Measurements from ENCODE around the gene TXNDC9.
A peak's percentile ranks its signal among the peaks of the same experiment; 100 is the strongest.

The TXNDC9 gene

DNA sequence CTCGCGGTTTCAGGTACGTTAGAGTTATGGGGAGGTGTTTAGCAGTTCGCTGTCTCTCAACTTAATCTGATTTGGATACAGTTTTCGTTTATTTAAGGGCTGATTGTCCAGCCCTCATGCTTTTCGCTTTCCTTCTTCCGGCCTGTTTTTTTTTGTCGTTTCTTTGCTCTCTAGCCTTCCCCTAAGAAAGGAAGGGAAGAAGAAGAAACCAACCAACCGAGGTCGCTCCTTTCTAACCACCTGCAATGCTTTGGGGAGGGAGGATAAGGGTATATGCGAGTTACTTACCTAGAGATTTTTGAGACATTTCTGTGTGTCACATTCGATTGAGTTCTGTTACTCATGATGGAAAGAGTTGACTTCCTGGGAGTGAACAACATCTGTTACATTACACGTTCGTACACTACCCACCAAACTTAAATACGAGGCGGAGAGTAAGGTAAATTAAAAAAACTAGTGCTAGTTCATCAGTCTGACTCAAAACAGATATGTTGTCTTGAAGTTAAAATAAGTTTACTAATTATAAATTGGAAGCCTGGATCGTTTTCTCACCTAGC is 2.0 kb upstream of the TXNDC9 start:
- Histone ChIP-seq H3K36me3 (ENCODE audit: low read length) (no peaks in the 10 kb centered on the region; the same call in 1 of the 2 replicates), H3K27ac (ENCODE audit: low read depth, low read length) (peak overlapping the region; percentile 96), H3K9me3 (ENCODE audit: insufficient read depth, low read length) (no peaks in the 10 kb centered on the region)

DNA sequence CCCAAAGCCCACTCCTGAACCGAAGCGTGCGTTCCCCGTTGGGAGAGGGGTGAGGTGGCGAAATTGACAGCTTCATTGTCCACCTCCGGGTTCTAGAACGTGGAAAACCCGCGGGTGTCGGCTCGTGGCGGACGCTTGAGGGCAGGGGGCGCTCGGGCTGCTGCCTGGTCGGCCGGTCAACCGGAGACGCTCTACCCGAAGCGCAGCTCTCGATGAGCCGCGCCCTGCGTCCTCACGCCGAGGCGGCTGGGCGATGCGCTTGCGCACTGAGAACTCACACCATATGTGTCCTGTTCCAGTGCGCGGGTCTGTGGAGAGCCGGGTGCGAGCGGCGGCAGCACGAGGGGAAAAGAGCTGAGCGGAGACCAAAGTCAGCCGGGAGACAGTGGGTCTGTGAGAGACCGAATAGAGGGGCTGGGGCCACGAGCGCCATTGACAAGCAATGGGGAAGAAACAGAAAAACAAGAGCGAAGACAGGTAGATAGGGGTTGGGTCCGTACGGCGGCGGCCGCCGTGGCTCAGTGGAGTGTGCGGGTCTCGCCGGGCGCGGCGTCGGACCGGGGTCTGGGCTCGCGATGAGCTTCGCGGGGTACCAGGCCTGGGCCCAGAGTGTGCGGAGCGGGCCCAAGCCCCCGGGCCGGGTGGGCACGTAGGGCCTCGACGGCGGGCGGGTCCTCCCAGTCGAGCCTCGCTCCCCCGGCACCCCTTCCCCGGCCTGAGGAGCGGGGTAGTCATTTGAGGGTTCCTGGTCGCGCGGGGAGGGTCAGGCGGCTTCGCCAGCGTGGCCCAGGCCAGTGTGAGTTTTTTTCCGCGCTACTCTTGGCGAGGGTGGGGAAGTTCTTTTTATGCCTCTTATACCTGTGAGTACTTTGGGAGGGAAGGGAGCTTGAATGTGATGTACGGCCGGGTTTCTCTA is 1.2 kb upstream of the TXNDC9 start, which contains the start of gene EIF5B:
EIF5B (plus strand) TSS at position 277 of the 916 bp plus-strand sequence; CDS start at position 443, 166 bp downstream.
- Histone ChIP-seq H3K36me3 (ENCODE audit: low read length) (peaks cover 4% of the 10 kb centered on the region; the same call in 1 of the 2 replicates), H3K27ac (ENCODE audit: low read depth, low read length) (peak within 1 kb of the TSS; percentile 96), H3K9me2 (replicated peaks; ENCODE audit: insufficient read depth, low read length) (no peaks in the 10 kb centered on the region), H3K9me3 (ENCODE audit: insufficient read depth, low read length) (no peaks in the 10 kb centered on the region), H3F3A (ENCODE audit: insufficient read depth) (peaks cover 16% of the 10 kb centered on the region), H4K20me1 (ENCODE audit: low read depth, low read length) (peaks cover 40% of the 10 kb centered on the region), H3K9ac (ENCODE audit: low read length) (peak within 1 kb of the TSS; percentile 92), H2AFZ (ENCODE audit: low read depth, low read length, severe bottlenecking) (peak within 1 kb of the TSS; percentile 92), H3K79me2 (ENCODE audit: insufficient read depth, low read length) (peaks cover 88% of the 10 kb centered on the region), H3K4me2 (ENCODE audit: low read depth, low read length, poor library complexity, severe bottlenecking) (peak within 1 kb of the TSS; percentile 97), H3K27me3 (ENCODE audit: low read length) (no peaks in the 10 kb centered on the region), H3K4me3 (ENCODE audit: insufficient read depth, low read length, poor library complexity, severe bottlenecking) (peak within 1 kb of the TSS; percentile 93)
- TF ChIP-seq, protein P1, sequence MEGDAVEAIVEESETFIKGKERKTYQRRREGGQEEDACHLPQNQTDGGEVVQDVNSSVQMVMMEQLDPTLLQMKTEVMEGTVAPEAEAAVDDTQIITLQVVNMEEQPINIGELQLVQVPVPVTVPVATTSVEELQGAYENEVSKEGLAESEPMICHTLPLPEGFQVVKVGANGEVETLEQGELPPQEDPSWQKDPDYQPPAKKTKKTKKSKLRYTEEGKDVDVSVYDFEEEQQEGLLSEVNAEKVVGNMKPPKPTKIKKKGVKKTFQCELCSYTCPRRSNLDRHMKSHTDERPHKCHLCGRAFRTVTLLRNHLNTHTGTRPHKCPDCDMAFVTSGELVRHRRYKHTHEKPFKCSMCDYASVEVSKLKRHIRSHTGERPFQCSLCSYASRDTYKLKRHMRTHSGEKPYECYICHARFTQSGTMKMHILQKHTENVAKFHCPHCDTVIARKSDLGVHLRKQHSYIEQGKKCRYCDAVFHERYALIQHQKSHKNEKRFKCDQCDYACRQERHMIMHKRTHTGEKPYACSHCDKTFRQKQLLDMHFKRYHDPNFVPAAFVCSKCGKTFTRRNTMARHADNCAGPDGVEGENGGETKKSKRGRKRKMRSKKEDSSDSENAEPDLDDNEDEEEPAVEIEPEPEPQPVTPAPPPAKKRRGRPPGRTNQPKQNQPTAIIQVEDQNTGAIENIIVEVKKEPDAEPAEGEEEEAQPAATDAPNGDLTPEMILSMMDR (IDR thresholded peaks at IDR 0.05; ENCODE audit: insufficient read depth, low read length, poor library complexity, severe bottlenecking), result peak; percentile 77
- no peak for TF ChIP-seq EZH2phosphoT487 (conservative IDR thresholded peaks at IDR 0.05; ENCODE audit: low read length)

More for the DNA sequence above, 2.0 kb upstream of the TXNDC9 start:
- Histone ChIP-seq H2AFZ (ENCODE audit: low read depth, low read length, severe bottlenecking) (no peak overlapping the region), H3K4me2 (ENCODE audit: low read depth, low read length, poor library complexity, severe bottlenecking) (peak overlapping the region; percentile 97), H3K4me3 (ENCODE audit: insufficient read depth, low read length, poor library complexity, severe bottlenecking) (peak overlapping the region; percentile 92), H3K79me2 (ENCODE audit: insufficient read depth, low read length) (peaks cover 88% of the 10 kb centered on the region), H3K27me3 (ENCODE audit: low read length) (no peaks in the 10 kb centered on the region), H3K9ac (ENCODE audit: low read length) (peak overlapping the region; percentile 92), H3K9me2 (replicated peaks; ENCODE audit: insufficient read depth, low read length) (no peaks in the 10 kb centered on the region), H4K20me1 (ENCODE audit: low read depth, low read length) (peaks cover 41% of the 10 kb centered on the region), H3F3A (ENCODE audit: insufficient read depth) (peaks cover 16% of the 10 kb centered on the region)
- no peak for TF ChIP-seq EZH2phosphoT487 (conservative IDR thresholded peaks at IDR 0.05; ENCODE audit: low read length)
- TF ChIP-seq, protein P1 (IDR thresholded peaks at IDR 0.05; ENCODE audit: insufficient read depth, low read length, poor library complexity, severe bottlenecking), result no peak

DNA sequence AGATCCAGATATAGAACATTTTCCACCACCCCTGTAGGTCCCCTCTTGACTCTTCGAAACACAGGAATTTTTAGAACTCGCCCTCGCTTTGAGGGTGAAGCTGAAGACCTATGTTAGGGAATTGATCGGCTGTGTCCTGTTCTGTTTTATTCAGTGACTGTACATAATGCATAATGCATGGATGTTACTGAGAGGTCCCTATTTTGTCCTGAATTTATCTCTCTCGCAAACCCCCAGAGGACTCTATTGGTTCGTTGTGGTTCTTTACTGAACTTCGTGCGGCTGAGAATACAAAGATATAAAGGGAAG is 625 bp upstream of the TXNDC9 start:
- Histone ChIP-seq H3F3A (ENCODE audit: insufficient read depth) (peaks cover 16% of the 10 kb centered on the region), H3K9ac (ENCODE audit: low read length) (peak overlapping the region; percentile 92), H3K9me2 (replicated peaks; ENCODE audit: insufficient read depth, low read length) (no peaks in the 10 kb centered on the region), H2AFZ (ENCODE audit: low read depth, low read length, severe bottlenecking) (peak overlapping the region; percentile 92), H4K20me1 (ENCODE audit: low read depth, low read length) (peaks cover 36% of the 10 kb centered on the region), H3K79me2 (ENCODE audit: insufficient read depth, low read length) (peaks cover 87% of the 10 kb centered on the region), H3K4me3 (ENCODE audit: insufficient read depth, low read length, poor library complexity, severe bottlenecking) (peak overlapping the region; percentile 92), H3K36me3 (ENCODE audit: low read length) (peaks cover 7% of the 10 kb centered on the region; the same call in 1 of the 2 replicates), H3K27me3 (ENCODE audit: low read length) (no peaks in the 10 kb centered on the region), H3K4me2 (ENCODE audit: low read depth, low read length, poor library complexity, severe bottlenecking) (peak overlapping the region; percentile 97), H3K9me3 (ENCODE audit: insufficient read depth, low read length) (no peaks in the 10 kb centered on the region), H3K27ac (ENCODE audit: low read depth, low read length) (peak overlapping the region; percentile 96)
- TF ChIP-seq EZH2phosphoT487 (conservative IDR thresholded peaks at IDR 0.05; ENCODE audit: low read length), result no peak
- TF ChIP-seq, protein P1 (IDR thresholded peaks at IDR 0.05; ENCODE audit: insufficient read depth, low read length, poor library complexity, severe bottlenecking), result no peak

Measured in SU-DHL-6 (cell line).